Ureter (tissue), 1 donor: Measurements from ENCODE around the gene CAPS2. TPM values are rescaled to one million over a fixed set of nuclear protein-coding genes. Genes with fewer than 3 reads are reported as not detected.

Experiments
- DNase-seq: peaks from one replicate; pipeline ENCODE4 v3.0.0-alpha.2; 2020; ENCODE audit warnings: low spot score
- total RNA-seq: library from RNA; stranded (reverse); gene quantifications from one replicate; pipeline ENCODE4 v1.2.4, GENCODE V29; 2023
- donor health status: DM: yes; HTN: yes; CAD: no.

Gene CAPS2
- total RNA-seq, 1 donor from 2014 or later = 11.4 TPM

- DNase-seq = no peak
Observed at GRCh38 chr12:75305412-75306332, 24.5 kb downstream of the CAPS2 start.

GRCh38 chr12:75302781-75303180, 27.3 kb downstream of the CAPS2 start:
- no peak for DNase-seq

- no peak for DNase-seq
Observed at GRCh38 chr12:75302225-75302624, 27.9 kb downstream of the CAPS2 start.

GRCh38 chr12:75294797-75295196, 35.3 kb downstream of the CAPS2 start:
- no peak for DNase-seq

- no peak for DNase-seq
Observed at GRCh38 chr12:75294336-75294735, 35.8 kb downstream of the CAPS2 start.

GRCh38 chr12:75291014-75291413, 39.1 kb downstream of the CAPS2 start:
- DNase-seq = no peak

GRCh38 chr12:75289753-75290152, 40.4 kb downstream of the CAPS2 start:
- DNase-seq = no peak

GRCh38 chr12:75288860-75289259, 41.3 kb downstream of the CAPS2 start:
- DNase-seq = no peak

GRCh38 chr12:75275702-75276101, 54.4 kb downstream of the CAPS2 start:
- no peak for DNase-seq

- no peak for DNase-seq
Observed at GRCh38 chr12:75271576-75271975, 58.5 kb downstream of the CAPS2 start.

- no peak for DNase-seq
Observed at GRCh38 chr12:75270157-75270556, 60.0 kb downstream of the CAPS2 start.

GRCh38 chr12:75269209-75269608, 60.9 kb downstream of the CAPS2 start:
- DNase-seq = no peak

GRCh38 chr12:75260316-75260715, 69.8 kb downstream of the CAPS2 start:
- no peak for DNase-seq

- DNase-seq = no peak
Observed at GRCh38 chr12:75259143-75259542, 71.0 kb downstream of the CAPS2 start.

- DNase-seq = no peak
Observed at GRCh38 chr12:75257510-75257909, 72.6 kb downstream of the CAPS2 start.

GRCh38 chr12:75245108-75245507, 85.0 kb downstream of the CAPS2 start:
- DNase-seq = no peak

GRCh38 chr12:75239987-75240386, 90.1 kb downstream of the CAPS2 start:
- no peak for DNase-seq

- no peak for DNase-seq
Observed at GRCh38 chr12:75236206-75236605, 93.9 kb downstream of the CAPS2 start.

- DNase-seq = no peak
Observed at GRCh38 chr12:75227132-75227531, 103.0 kb downstream of the CAPS2 start.
